GM19239 (cell line): Measurements from ENCODE around the gene THRA.

Experiments used
- DNase-seq: peaks from one replicate; pipeline ENCODE4 v3.0.0; 2011; ENCODE audit warnings: low spot score; ENCODE audit not compliant: insufficient read length
- FAIRE-seq: peaks from 2 replicates; lab custom pipeline; 2011; peaks lifted over from hg19 to GRCh38; lab: Jason Lieb, UNC

The THRA gene, protein sequence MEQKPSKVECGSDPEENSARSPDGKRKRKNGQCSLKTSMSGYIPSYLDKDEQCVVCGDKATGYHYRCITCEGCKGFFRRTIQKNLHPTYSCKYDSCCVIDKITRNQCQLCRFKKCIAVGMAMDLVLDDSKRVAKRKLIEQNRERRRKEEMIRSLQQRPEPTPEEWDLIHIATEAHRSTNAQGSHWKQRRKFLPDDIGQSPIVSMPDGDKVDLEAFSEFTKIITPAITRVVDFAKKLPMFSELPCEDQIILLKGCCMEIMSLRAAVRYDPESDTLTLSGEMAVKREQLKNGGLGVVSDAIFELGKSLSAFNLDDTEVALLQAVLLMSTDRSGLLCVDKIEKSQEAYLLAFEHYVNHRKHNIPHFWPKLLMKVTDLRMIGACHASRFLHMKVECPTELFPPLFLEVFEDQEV

DNA sequence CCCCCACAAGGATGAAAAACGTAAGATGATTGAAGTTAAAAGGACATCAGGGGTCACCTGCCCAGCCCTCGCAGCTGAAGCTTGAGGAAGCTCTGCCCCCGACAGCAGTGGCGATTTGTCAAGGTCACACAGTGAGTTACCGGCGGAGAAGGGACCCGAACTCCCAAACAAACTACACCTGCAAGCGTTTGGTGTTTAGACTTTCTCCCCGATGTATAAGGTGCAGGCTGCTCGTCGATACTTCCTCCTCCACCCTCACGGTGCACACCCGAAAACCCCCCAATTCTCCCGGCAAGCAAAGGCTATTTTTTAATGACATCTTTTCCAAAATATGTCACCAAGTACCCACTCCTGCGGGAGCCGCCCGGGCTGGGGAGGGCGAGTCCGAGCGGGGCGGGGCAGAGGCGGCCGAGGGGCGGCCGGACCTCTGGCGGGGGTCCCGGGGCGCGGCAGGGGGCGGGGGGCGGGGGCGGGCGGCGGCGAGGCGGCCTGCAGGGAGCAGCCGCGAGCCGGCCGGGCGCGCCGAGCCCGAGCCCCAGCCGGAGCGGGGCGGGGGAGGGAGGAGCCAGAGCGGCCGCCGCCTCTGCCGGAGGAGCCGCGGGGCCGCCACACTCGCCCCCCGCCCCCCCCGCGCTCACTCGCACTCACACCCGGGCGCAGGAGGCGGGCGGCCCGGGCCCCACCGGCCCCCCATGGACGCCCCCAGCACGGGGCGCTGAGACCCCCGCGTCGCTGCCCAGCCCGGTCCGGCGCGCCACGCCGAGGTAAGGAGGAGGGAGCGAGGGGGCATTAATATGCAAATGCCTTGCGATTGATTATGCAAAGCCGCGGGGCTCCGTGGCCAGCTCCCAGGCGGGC, at the start of gene THRA:
Gene THRA, plus strand, starts transcription at position 637 of the 858 bp plus-strand sequence. CDS start 11,524 bp downstream, outside the sequence.
- DNase-seq (peak; percentile 85), FAIRE-seq (peak; percentile 47)

DNA sequence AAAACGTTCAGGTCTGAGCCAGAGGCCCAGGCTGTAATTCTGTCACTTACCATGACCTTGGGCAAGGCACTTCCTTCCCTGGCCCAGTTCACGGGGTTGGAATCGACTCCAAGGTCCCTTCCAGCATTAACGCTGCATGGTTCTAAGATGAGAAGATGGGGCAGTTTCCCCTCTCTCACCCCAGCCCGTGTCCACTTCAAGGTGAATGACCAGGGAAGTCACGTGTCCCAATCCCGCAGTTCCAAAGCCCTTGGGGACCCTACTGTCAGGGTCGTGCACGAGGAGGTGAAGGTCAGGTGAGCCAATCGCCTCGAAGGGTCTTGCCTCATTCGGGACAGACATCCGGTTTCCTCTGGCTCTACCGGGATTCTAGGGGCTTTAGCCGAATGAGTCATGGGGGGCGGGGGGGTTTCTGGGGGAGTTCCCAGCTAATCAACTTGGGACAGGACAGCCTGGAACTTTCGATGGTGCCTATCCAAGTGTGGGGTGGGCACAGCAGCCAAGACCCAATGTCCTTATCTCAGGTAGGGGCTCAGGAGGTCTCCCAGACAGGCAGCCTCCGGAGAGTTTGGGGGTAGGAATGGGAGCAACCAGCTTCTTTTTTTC, 48.3 kb upstream of the THRA start:
- FAIRE-seq = no peak
- no peak for DNase-seq

DNA sequence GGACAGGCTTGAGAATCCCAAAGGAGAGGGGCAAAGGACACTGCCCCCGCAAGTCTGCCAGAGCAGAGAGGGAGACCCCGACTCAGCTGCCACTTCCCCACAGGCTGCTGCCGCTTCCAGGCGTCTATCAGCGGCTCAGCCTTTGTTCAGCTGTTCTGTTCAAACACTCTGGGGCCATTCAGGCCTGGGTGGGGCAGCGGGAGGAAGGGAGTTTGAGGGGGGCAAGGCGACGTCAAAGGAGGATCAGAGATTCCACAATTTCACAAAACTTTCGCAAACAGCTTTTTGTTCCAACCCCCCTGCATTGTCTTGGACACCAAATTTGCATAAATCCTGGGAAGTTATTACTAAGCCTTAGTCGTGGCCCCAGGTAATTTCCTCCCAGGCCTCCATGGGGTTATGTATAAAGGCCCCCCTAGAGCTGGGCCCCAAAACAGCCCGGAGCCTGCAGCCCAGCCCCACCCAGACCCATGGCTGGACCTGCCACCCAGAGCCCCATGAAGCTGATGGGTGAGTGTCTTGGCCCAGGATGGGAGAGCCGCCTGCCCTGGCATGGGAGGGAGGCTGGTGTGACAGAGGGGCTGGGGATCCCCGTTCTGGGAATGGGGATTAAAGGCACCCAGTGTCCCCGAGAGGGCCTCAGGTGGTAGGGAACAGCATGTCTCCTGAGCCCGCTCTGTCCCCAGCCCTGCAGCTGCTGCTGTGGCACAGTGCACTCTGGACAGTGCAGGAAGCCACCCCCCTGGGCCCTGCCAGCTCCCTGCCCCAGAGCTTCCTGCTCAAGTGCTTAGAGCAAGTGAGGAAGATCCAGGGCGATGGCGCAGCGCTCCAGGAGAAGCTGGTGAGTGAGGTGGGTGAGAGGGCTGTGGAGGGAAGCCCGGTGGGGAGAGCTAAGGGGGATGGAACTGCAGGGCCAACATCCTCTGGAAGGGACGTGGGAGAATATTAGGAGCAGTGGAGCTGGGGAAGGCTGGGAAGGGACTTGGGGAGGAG, 47.5 kb upstream of the THRA start, which contains the start of gene CSF3:
Gene CSF3, plus strand, starts transcription at position 436 of the 993 bp plus-strand sequence. Its CDS starts 35 bp downstream, at position 471.
- DNase-seq = no peak

DNA sequence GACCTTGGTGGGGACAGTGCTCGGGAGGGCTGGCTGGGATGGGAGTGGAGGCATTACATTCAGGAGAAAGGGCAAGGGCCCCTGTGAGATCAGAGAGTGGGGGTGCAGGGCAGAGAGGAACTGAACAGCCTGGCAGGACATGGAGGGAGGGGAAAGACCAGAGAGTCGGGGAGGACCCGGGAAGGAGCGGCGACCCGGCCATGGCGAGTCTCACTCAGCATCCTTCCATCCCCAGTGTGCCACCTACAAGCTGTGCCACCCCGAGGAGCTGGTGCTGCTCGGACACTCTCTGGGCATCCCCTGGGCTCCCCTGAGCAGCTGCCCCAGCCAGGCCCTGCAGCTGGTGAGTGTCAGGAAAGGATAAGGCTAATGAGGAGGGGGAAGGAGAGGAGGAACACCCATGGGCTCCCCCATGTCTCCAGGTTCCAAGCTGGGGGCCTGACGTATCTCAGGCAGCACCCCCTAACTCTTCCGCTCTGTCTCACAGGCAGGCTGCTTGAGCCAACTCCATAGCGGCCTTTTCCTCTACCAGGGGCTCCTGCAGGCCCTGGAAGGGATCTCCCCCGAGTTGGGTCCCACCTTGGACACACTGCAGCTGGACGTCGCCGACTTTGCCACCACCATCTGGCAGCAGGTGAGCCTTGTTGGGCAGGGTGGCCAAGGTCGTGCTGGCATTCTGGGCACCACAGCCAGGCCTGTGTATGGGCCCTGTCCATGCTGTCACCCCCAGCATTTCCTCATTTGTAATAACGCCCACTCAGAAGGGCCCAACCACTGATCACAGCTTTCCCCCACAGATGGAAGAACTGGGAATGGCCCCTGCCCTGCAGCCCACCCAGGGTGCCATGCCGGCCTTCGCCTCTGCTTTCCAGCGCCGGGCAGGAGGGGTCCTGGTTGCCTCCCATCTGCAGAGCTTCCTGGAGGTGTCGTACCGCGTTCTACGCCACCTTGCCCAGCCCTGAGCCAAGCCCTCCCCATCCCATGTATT, 46.5 kb upstream of the THRA start:
- DNase-seq (no peak), FAIRE-seq (no peak)

More for the DNA sequence above, 47.5 kb upstream of the THRA start, which contains the start of gene CSF3:
- no peak for FAIRE-seq

DNA sequence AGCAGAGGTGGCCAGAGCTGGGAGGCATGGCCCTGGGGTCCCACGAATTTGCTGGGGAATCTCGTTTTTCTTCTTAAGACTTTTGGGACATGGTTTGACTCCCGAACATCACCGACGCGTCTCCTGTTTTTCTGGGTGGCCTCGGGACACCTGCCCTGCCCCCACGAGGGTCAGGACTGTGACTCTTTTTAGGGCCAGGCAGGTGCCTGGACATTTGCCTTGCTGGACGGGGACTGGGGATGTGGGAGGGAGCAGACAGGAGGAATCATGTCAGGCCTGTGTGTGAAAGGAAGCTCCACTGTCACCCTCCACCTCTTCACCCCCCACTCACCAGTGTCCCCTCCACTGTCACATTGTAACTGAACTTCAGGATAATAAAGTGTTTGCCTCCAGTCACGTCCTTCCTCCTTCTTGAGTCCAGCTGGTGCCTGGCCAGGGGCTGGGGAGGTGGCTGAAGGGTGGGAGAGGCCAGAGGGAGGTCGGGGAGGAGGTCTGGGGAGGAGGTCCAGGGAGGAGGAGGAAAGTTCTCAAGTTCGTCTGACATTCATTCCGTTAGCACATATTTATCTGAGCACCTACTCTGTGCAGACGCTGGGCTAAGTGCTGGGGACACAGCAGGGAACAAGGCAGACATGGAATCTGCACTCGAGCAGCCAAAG, 45.2 kb upstream of the THRA start:
- no peak for FAIRE-seq

DNA sequence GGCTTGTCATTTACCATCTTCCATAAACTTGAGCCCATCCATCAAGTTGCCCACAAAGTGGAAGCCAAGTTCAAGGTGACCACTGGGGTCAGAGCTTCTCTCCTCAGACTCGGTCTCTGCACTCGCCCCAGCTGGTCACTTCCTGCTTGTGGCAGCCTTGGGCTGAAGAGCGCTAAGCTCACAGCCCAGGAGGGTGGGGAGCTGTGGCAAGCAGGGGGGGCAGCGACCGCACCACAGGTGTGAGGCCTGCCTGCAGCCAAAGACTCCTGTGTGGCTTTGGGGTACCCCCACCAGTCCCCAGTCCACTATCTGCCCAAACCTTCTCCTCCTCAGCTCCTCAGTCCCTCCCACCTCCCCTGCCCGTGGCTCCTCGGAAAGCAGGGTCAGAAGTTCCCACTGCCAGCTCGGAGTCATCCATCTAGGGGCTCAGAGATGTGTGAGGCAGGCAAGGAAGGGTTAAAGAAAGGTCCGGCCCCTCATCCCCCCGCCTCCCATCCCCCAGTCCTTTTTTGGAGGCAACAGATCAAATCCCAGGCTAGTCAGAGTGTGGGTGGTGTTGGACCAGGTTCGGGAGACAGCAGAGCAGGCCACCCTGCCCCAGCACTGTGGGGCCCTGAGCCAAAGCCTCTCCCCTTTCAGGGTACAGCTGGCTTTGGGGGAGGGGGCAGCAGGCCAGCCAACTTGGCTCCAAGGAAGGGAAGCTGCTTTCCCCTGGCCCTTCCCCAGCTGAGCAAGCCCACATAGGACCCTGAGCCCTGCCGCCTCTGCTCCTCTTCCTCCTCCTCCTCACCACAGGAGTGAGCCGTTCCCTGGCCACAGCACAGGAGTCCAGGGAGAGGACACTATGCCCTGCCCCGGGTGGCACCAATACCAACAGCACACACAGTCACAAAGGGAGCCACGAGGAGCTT, 44.3 kb upstream of the THRA start:
- DNase-seq = no peak
- FAIRE-seq = no peak

More for the DNA sequence above, 45.2 kb upstream of the THRA start:
- DNase-seq = no peak

DNA sequence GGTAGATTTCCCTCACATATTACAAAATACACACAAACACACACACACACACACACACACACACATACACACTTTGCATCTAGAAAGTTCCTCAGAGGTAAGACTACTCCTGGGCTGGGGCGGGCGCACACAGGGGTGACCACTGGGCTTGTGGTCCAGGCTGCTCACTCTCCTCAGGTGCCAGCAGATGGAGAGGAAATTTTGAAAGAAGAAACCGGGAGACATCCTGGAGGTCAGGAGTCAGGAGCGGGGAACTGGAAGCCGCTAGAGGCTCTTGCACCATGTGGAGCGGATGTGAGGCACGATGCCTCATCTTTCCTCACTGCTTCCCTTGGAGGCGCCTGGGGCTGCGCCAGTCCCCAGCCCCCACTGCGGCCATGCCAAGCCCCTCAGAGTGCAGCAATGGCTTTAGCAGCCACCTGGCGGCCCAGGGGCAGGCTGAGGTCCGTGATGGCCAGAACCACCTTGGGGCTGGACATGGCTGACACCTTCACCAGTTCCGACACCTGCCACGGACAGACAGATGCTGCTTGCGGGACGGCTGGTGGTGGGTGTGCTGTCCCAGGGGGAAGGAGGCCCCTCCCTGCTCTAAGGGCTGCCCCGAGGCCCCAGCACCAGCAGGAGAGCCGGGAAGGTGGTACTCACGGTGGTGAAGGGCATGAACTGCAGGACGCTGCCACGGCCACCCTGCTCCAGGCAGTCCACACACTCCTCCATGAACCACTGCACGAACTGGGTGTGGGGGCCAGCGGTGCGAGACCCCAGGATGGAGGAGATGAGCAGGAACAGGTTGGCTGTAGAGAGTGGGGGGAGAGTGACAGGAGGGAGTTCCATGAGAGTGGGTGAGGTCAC, 43.4 kb upstream of the THRA start:
- no peak for DNase-seq
- no peak for FAIRE-seq

DNA sequence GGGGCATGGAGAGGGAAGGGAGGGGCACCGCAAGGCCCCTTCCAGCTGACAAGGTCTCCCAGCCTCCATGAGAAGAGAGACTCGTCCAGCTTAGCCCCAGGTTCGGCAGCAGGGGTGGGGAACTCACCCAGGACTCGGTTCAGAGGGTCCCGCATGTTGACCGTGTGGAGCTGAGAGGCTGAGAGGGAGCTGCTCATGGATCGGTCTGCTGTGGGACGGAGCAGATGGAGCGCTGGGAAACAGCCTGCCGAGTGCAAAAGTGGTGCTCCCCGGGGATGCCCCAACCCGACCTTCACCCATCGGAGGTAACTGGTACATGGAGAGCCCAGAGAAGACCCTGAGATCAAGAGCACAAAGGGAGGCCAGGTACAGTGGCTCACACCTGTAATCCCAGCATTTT, 42.6 kb upstream of the THRA start:
- no peak for DNase-seq
- FAIRE-seq = no peak

DNA sequence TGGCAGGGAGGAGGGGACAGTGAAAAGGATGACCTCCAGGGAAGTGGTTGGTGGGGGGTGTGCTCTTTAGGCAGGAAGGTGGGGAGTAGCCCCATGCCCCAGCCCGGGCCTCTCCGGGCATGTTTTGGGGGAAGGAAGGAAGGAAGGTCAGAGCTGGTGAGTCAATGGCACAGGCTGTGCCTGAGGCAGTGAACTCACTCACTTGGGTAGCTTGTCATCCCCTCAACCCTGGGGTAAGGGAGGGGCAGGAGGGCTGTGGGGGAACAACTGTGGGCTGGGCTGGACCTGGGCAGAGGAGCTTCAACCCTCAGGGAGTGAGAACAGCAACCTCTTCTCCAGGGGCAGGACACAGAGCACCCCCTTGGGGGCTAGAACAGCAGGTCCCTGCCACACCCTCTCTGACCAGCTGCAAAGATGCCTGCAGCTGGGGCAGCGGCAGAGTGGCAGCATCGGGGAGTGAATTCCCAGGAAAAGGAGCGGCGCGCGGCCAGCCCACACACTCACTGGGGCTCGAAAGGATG, 41.3 kb upstream of the THRA start:
- no peak for DNase-seq
- FAIRE-seq = no peak

DNA sequence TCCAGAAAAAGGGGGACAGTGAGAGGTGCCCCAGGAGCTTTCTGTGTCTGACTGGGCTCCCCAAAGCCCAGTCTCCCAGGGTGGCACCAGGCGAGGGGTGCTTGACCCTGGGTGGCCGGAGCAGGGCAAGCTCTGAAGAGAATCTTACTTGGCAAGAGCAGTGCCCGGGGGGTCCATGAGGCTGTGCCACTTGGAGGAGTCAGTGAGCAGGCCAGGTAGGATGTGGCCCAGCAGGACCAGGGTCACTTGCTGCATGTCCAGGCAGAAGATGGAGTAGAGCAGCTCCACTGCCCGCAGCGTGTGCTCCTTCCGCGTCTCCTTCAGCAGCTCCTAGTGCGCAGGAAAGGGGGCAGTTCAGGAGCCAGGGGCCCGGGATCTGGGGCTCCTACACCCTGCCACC, 40.3 kb upstream of the THRA start:
- FAIRE-seq = no peak

DNA sequence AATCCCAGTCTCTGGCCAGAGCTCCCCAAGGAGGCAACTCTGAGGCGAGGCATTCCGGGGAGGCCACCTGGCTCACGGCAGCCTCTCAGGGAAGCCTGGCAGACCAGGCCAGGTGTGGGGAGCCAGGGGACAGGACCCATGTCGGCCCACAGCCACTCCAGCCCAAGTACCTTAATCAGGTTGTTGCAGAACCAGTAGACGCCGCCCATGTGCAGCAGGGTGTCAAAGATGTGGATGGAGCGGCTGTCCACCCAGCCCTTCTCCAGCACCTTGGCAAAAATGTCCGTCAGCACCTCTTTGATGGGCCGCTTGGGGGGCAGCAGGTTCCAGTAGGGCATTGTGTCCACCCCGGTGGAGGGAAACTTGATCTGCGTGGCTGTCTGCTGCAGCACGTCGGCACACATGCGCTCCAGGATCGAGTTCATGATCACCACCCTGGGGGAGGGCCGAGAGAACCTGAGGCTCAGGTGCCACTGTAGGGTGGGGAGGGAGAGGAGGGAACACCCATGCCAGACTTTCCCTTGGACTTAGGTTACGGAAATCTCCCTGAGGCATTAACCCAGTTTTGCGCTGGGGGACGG, 39.7 kb upstream of the THRA start:
- no peak for DNase-seq

More for the DNA sequence above, 40.3 kb upstream of the THRA start:
- DNase-seq = no peak

DNA sequence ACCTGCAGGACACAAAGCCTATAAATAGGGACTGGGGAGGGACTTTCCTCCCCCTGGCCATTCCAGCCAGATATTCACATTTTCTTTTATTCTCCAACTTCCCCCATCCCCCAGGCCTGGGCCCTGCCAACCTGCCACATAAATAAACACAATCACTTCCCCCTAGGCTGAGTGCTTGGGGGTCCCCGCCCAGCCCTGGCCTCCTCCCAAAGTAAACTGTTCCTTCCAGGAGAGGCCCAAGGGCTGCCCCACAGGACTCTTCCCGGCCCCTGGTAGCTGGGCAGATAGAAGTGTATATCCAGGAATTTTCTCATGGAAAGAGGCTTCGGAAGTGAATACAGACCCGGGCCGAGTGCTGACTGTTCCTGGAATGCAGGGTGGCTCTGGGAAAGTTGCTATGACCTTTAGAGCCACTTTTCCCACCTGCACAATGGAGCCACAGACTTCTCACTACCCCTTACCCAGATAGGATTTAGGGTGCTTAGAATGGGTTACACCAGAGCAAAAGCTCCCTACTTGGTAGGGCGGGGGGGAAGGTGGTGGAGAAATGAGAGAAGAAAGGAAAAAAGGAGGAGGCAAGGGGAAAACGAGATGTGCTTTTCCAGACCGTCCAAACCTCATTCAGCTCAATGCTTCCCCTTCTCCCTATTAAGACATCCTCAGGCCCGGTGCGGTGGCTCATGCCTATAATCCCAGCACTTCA, 39.0 kb upstream of the THRA start:
- DNase-seq = no peak
- no peak for FAIRE-seq

More for the DNA sequence above, 39.7 kb upstream of the THRA start:
- FAIRE-seq = no peak

DNA sequence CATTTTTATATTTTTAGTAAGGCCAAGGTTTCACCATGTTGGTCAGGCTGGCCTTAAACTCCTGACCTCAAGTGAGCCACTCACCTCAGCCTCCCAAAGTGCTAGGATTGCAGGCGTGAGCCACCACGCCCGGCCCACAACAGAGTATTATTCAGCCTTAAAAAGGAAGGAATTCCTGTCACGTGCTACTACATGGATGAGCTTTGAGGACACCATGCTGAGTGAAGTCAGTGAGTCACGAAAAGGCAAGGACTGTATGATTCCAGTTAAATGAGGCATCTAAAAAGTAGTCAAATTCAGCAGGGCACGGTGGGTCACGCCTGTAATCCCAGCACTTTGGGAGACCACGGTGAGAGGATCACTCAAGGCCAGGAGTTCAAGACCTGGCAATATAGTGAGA, 37.9 kb upstream of the THRA start:
- FAIRE-seq = no peak

DNA sequence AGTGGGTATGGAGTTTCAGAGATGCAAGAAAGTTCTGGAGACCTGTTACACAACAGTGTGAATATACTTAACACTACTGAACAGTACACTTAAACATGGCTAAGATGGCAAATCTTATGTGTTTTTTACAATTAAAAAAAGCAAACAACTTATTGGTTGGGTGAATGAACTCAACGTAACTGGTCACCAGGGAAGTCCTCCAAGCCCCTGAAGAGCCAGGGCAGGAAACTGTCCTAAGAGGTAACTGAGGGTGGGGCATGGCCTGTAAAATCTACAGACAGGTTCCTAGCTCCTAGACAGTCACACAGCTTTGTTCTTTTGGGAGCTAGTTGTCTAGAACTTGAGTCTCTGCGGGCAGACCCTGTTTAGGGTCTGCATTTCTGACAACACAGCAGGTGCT, 37.2 kb upstream of the THRA start:
- DNase-seq (no peak), FAIRE-seq (no peak)

More for the DNA sequence above, 37.9 kb upstream of the THRA start:
- no peak for DNase-seq
